ENCODE results near the gene PTF1A. TPM values are rescaled to one million over a fixed set of nuclear protein-coding genes. Genes with fewer than 3 reads are reported as not detected.

PTF1A gene
- total RNA-seq, 1 experiment from 2014 or later = not detected

DNA sequence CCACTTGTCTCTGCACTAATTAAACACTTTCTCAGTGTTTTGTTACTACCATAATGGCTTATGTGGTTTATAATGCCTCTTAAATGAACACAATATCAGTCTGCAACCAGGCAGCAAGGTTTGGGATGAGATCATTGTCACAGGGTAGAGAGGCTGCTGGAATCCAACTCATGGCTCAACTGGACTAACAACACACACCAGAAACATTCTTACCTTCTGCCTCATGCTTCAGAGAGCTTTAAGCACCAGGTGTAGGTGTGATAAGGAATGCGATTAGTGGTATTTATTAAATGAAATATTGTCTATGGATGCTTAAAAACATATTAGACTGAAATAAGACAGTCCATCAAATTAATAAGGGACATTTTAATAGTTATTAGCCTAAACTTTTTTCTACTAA is 25.4 kb downstream of the PTF1A start (continued):
- TF ChIP-seq NR1H2 (CRISPR knock-in tag; IDR thresholded peaks at IDR 0.05) (no peak), NFATC4 (CRISPR knock-in tag; IDR thresholded peaks at IDR 0.05) (no peak)
- TF ChIP-seq, protein P1, sequence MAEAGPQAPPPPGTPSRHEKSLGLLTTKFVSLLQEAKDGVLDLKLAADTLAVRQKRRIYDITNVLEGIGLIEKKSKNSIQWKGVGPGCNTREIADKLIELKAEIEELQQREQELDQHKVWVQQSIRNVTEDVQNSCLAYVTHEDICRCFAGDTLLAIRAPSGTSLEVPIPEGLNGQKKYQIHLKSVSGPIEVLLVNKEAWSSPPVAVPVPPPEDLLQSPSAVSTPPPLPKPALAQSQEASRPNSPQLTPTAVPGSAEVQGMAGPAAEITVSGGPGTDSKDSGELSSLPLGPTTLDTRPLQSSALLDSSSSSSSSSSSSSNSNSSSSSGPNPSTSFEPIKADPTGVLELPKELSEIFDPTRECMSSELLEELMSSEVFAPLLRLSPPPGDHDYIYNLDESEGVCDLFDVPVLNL (CRISPR knock-in tag; IDR thresholded peaks at IDR 0.05; ENCODE audit: borderline replicate concordance, low read depth) = no peak
- TF ChIP-seq, protein P2, sequence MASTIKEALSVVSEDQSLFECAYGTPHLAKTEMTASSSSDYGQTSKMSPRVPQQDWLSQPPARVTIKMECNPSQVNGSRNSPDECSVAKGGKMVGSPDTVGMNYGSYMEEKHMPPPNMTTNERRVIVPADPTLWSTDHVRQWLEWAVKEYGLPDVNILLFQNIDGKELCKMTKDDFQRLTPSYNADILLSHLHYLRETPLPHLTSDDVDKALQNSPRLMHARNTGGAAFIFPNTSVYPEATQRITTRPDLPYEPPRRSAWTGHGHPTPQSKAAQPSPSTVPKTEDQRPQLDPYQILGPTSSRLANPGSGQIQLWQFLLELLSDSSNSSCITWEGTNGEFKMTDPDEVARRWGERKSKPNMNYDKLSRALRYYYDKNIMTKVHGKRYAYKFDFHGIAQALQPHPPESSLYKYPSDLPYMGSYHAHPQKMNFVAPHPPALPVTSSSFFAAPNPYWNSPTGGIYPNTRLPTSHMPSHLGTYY (CRISPR knock-in tag; IDR thresholded peaks at IDR 0.05) = no peak

DNA sequence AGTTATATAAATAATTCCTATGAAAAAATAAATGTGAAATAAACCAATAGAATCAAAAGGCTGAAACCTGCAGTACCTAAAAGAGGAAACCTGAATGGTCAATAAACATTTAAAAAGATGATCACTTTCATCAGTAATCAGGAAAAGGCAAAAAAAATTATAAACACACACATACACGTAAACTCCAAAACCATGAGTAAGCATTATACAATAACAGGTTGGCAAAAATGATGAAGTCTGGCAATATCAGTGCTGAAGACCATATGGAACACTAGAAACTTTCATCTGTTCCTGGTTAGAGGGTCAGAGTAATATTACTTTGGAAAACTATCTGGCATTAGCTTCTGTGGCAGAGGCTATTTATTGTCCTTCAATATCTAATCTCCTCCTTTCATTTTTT is 38.5 kb downstream of the PTF1A start:
- TF ChIP-seq MLX (CRISPR knock-in tag; IDR thresholded peaks at IDR 0.05) (no peak), TEAD1 (CRISPR knock-in tag; IDR thresholded peaks at IDR 0.05) (no peak), ZNF121 (CRISPR knock-in tag; IDR thresholded peaks at IDR 0.05) (no peak)
- no peaks in the 10 kb centered on the region for H3K36me3 Mint-ChIP-seq
- no peaks in the 10 kb centered on the region for H3K4me1 Mint-ChIP-seq
- H3K9me3 Mint-ChIP-seq = peaks cover 14% of the 10 kb centered on the region
- CTCF ChIA-PET = no interaction called here
- no peak overlapping the region for H3K27ac Mint-ChIP-seq
- peaks cover 10% of the 10 kb centered on the region for H3K27me3 Mint-ChIP-seq (ENCODE audit: low read depth)
- ATAC-seq (no peak), DNase-seq (ENCODE audit: low spot score) (no peak)
- POLR2A ChIA-PET = no interaction called here
- H3K4me3 Mint-ChIP-seq = no peak overlapping the region

DNA sequence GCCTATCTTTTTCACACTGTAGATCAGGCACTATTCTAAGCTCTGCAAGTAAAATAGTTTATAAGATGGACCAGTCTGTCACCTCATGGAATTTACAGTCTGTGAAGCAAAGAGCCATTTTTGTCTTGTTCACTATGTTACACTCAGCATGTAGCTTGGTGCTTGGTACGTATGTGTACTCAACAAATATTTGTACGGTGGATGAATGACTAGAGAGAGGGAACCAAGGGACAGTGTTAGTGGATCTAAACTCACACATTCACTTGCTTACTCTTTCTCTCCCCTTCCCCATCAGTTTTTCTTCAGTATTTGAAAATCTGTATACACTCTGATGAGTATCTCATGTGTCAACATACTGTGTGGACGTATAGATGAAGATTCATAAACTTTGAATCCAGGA is 45.9 kb downstream of the PTF1A start:
- POLR2A ChIA-PET = no interaction called here
- peaks cover 40% of the 10 kb centered on the region for H3K9me3 Mint-ChIP-seq
- CTCF ChIA-PET = no interaction called here
- DNase-seq (ENCODE audit: low spot score) = no peak
- ATAC-seq = no peak
- H3K4me3 Mint-ChIP-seq = no peak overlapping the region
- H3K27ac Mint-ChIP-seq = no peak overlapping the region
- H3K36me3 Mint-ChIP-seq = no peaks in the 10 kb centered on the region
- no peaks in the 10 kb centered on the region for H3K27me3 Mint-ChIP-seq (ENCODE audit: low read depth)
- no peaks in the 10 kb centered on the region for H3K4me1 Mint-ChIP-seq
- TF ChIP-seq GABPB1 (CRISPR knock-in tag; IDR thresholded peaks at IDR 0.05) = no peak
- TF ChIP-seq, protein P3, sequence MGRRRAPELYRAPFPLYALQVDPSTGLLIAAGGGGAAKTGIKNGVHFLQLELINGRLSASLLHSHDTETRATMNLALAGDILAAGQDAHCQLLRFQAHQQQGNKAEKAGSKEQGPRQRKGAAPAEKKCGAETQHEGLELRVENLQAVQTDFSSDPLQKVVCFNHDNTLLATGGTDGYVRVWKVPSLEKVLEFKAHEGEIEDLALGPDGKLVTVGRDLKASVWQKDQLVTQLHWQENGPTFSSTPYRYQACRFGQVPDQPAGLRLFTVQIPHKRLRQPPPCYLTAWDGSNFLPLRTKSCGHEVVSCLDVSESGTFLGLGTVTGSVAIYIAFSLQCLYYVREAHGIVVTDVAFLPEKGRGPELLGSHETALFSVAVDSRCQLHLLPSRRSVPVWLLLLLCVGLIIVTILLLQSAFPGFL (CRISPR knock-in tag; IDR thresholded peaks at IDR 0.05; ENCODE audit: borderline replicate concordance) = no peak
- TF ChIP-seq JAZF1 (CRISPR knock-in tag; IDR thresholded peaks at IDR 0.05) = no peak
- no peak for TF ChIP-seq SMAD3 (CRISPR knock-in tag; IDR thresholded peaks at IDR 0.05; ENCODE audit: borderline replicate concordance)
- no peak for TF ChIP-seq GTF2I (CRISPR knock-in tag; conservative IDR thresholded peaks at IDR 0.05)
- no peak for TF ChIP-seq ZBTB21 (CRISPR knock-in tag; IDR thresholded peaks at IDR 0.05; ENCODE audit: borderline replicate concordance)
- TF ChIP-seq, protein P4, sequence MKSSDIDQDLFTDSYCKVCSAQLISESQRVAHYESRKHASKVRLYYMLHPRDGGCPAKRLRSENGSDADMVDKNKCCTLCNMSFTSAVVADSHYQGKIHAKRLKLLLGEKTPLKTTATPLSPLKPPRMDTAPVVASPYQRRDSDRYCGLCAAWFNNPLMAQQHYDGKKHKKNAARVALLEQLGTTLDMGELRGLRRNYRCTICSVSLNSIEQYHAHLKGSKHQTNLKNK (CRISPR knock-in tag; IDR thresholded peaks at IDR 0.05) = no peak
- TF ChIP-seq, protein P5, sequence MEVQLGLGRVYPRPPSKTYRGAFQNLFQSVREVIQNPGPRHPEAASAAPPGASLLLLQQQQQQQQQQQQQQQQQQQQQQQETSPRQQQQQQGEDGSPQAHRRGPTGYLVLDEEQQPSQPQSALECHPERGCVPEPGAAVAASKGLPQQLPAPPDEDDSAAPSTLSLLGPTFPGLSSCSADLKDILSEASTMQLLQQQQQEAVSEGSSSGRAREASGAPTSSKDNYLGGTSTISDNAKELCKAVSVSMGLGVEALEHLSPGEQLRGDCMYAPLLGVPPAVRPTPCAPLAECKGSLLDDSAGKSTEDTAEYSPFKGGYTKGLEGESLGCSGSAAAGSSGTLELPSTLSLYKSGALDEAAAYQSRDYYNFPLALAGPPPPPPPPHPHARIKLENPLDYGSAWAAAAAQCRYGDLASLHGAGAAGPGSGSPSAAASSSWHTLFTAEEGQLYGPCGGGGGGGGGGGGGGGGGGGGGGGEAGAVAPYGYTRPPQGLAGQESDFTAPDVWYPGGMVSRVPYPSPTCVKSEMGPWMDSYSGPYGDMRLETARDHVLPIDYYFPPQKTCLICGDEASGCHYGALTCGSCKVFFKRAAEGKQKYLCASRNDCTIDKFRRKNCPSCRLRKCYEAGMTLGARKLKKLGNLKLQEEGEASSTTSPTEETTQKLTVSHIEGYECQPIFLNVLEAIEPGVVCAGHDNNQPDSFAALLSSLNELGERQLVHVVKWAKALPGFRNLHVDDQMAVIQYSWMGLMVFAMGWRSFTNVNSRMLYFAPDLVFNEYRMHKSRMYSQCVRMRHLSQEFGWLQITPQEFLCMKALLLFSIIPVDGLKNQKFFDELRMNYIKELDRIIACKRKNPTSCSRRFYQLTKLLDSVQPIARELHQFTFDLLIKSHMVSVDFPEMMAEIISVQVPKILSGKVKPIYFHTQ (CRISPR knock-in tag; IDR thresholded peaks at IDR 0.05) = no peak
- TF ChIP-seq FOXK1 (CRISPR knock-in tag; IDR thresholded peaks at IDR 0.05) = no peak
- no peak for TF ChIP-seq TEAD1 (CRISPR knock-in tag; IDR thresholded peaks at IDR 0.05)
- TF ChIP-seq, protein P6, sequence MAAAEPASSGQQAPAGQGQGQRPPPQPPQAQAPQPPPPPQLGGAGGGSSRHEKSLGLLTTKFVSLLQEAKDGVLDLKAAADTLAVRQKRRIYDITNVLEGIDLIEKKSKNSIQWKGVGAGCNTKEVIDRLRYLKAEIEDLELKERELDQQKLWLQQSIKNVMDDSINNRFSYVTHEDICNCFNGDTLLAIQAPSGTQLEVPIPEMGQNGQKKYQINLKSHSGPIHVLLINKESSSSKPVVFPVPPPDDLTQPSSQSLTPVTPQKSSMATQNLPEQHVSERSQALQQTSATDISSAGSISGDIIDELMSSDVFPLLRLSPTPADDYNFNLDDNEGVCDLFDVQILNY (CRISPR knock-in tag; IDR thresholded peaks at IDR 0.05) = no peak
- no peak for TF ChIP-seq ZBTB43 (CRISPR knock-in tag; IDR thresholded peaks at IDR 0.05)
- TF ChIP-seq SOX15 (CRISPR knock-in tag; IDR thresholded peaks at IDR 0.05) = no peak
- TF ChIP-seq, protein P2 (CRISPR knock-in tag; IDR thresholded peaks at IDR 0.05) = no peak
- TF ChIP-seq CREB1 (CRISPR knock-in tag; IDR thresholded peaks at IDR 0.05) = no peak

Data from WTC11 (cell line).